SK-N-MC (cell line): ENCODE results near the gene GRB10.

Experiments
- EZH2 ChIP-seq: fragments of 200-600 bp; sonication (generic); IDR thresholded peaks from one replicate; pipeline ENCODE4 v1.6.1; 2017; ENCODE audit warnings: antibody characterized with exemption
- POLR2AphosphoS5 ChIP-seq: IDR thresholded peaks from 2 replicates; pipeline ENCODE4 v1.6.1; 2012; ENCODE audit warnings: mild to moderate bottlenecking, low read depth, low read length, borderline replicate concordance

- TF ChIP-seq EZH2 (no peak), POLR2AphosphoS5 (no peak)
Measured at GRCh38 chr7:50660040-50660829, 122.5 kb downstream of the GRB10 start.
